Iris pigment epithelial cell (primary cell): ENCODE results near the gene VCP.

Experiments
- DNase-seq: peaks from one replicate; pipeline ENCODE4 v3.0.0-alpha.2; 2011; ENCODE audit warnings: low read depth

VCP gene

GRCh38 chr9:35014517-35014916 lies 57.9 kb downstream of the VCP start:
- DNase-seq = no peak

GRCh38 chr9:35010351-35010958 lies 62.0 kb downstream of the VCP start:
- DNase-seq = no peak
